Spleen (tissue), 7 donors: ENCODE results near the gene TMEM132D.

Experiments used
- CTCF ChIP-seq, 11 experiments: fragments of 200-600 bp in 7 of 11; fragments of 450-650 bp in 4 of 11; sonication (generic) in 4 of 11; IDR thresholded peaks in 8 of 11; conservative IDR thresholded peaks in 3 of 11; 1 replicate in 7 of 11; 2 replicates in 4 of 11; pipeline versions ENCODE4 v1.4.0 to v1.8.0; 2016 to 2021; ENCODE audit warnings: antibody characterized with exemption in 11 of 11, inconsistent platforms in 4 of 11, mild to moderate bottlenecking in 1 of 11
- POLR2AphosphoS5 ChIP-seq, 3 donors: sonication (generic); formaldehyde crosslinking; IDR thresholded peaks; one replicate each; pipeline ENCODE4 v1.5.1; 2017; ENCODE audit warnings: antibody characterized with exemption in 3 of 3
- donor health status: DM: no; HTN: no; CAD: no; lungs with moderate emphysema.
- donor health status: DM: no; HTN: no; CAD: no.
- donor health status: DM: no; HTN: no; CAD: no.

GRCh38 chr12:129152351-129153104 is 751.3 kb downstream of the TMEM132D start:
- TF ChIP-seq CTCF (IDR thresholded peaks at IDR 0.05 in 8 of 11, conservative IDR thresholded peaks at IDR 0.05 in 3 of 11): no peak
- no peak for TF ChIP-seq POLR2AphosphoS5 (IDR thresholded peaks at IDR 0.05)
